ENCODE measurements around the gene FCRL6.

DNA sequence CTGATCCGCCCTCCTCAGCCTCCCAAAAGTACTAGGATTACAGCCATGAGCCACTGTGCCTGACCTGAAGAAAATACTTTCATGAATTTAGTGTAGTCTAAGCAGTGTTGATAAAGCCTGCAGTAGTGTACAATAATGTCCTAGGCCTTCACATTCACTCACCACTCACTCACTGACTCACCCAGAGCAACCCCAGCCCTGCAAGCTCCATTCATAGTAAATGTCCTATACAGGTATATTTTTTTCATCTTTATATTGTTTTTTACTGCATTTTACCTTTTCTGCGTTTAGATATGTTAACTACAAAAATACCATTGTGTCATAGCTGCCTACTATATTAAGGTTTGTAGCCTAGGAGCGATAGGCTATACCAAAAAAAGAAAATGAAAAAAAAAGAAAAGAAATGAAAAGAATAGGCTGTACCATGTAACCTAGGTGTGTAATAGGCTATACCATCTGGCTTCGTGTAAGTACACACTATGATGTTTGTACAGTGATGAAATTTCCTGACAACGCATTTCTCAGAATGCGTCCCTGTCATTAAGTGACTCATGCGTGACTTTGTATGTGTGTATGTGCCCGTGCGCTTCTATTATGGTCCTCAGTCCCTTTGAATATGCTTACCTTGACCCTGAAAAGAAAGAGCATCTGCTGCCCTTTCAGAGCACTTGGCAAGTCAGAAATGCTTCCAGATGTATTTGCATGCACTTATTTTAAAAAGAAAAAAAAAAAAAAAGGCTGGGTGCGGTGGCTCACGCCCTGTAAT is 15.3 kb downstream of the FCRL6 start:
- TF ChIP-seq CTCF (IDR thresholded peaks at IDR 0.05) (no peak), POLR2A (IDR thresholded peaks at IDR 0.05) (no peak)

All from thyroid gland (tissue), 4 donors.